ENCODE results near the gene GDF10. TPM values are rescaled to one million over a fixed set of nuclear protein-coding genes. Genes with fewer than 3 reads are reported as not detected.
A peak's percentile ranks its signal among the peaks of the same experiment; 100 is the strongest.

GDF10 gene
- total and polyA plus RNA-seq, 4 donors = 0.10 to 27.5 (median 3.8) TPM; not detected in 1

GRCh38 chr10:47336387-47337134 lies 36.6 kb downstream of the GDF10 start:
- Histone ChIP-seq H3K9me3 (ENCODE audit: control insufficient read depth, low read length) (no peaks in the 10 kb centered on the region), H3K27me3 (ENCODE audit: control insufficient read depth in 1 of 2, insufficient read depth in 2 of 2, low read length in 1 of 2) (no peaks in the 10 kb centered on the region), H3K4me1 (ENCODE audit: control insufficient read depth in 1 of 2, insufficient read depth in 2 of 2, low read length in 2 of 2) (no peaks in the 10 kb centered on the region), H3K36me3 (ENCODE audit: control insufficient read depth in 1 of 2, insufficient read depth in 2 of 2, low read length in 1 of 2) (no peaks in the 10 kb centered on the region), H3K4me3 (ENCODE audit: low read length in 2 of 2) (no peak overlapping the region), H3K27ac (ENCODE audit: low read depth in 1 of 2, low read length in 2 of 2) (no peak overlapping the region)
- intact Hi-C loops (cut with DNase I) = no loop called here
- 39 to 49% methylated on average over 15 of the region's 15 CpGs for WGBS, 2 donors
- ATAC-seq (ENCODE audit: low FRiP score) (no peak), DNase-seq (peak; percentile 41 to 45)

GRCh38 chr10:47337310-47337709 lies 37.3 kb downstream of the GDF10 start:
- H3K9me3 ChIP-seq (ENCODE audit: control insufficient read depth, low read length) = no peaks in the 10 kb centered on the region
- 89 to 91% methylated on average over 4 of the region's 4 CpGs for WGBS, 2 donors
- no peaks in the 10 kb centered on the region for H3K4me1 ChIP-seq (ENCODE audit: control insufficient read depth in 1 of 2, insufficient read depth in 2 of 2, low read length in 2 of 2)
- H3K27me3 ChIP-seq (ENCODE audit: control insufficient read depth in 1 of 2, insufficient read depth in 2 of 2, low read length in 1 of 2) = no peaks in the 10 kb centered on the region
- H3K36me3 ChIP-seq (ENCODE audit: control insufficient read depth in 1 of 2, insufficient read depth in 2 of 2, low read length in 1 of 2) = no peaks in the 10 kb centered on the region
- H3K4me3 ChIP-seq (ENCODE audit: low read length in 2 of 2) = no peak overlapping the region
- peak in 1 of 2 donors; percentile 12 for DNase-seq
- no peak overlapping the region for H3K27ac ChIP-seq (ENCODE audit: low read depth in 1 of 2, low read length in 2 of 2)
- intact Hi-C loops (cut with DNase I) = no loop called here
- no peak for ATAC-seq (ENCODE audit: low FRiP score)

- WGBS, 2 donors = 90 to 93% methylated on average over 8 of the region's 8 CpGs
These were observed 39.3 kb downstream of the GDF10 start for GRCh38 chr10:47339186-47339735.

GRCh38 chr10:47339759-47340607 lies 40.0 kb downstream of the GDF10 start:
- Histone ChIP-seq H3K36me3 (ENCODE audit: control insufficient read depth in 1 of 2, insufficient read depth in 2 of 2, low read length in 1 of 2) (no peaks in the 10 kb centered on the region), H3K27ac (ENCODE audit: low read depth in 1 of 2, low read length in 2 of 2) (no peak overlapping the region), H3K27me3 (ENCODE audit: control insufficient read depth in 1 of 2, insufficient read depth in 2 of 2, low read length in 1 of 2) (no peaks in the 10 kb centered on the region), H3K9me3 (ENCODE audit: control insufficient read depth, low read length) (no peaks in the 10 kb centered on the region), H3K4me3 (ENCODE audit: low read length in 2 of 2) (no peak overlapping the region), H3K4me1 (ENCODE audit: control insufficient read depth in 1 of 2, insufficient read depth in 2 of 2, low read length in 2 of 2) (no peaks in the 10 kb centered on the region)
- DNase-seq (peak in 1 of 2 donors; percentile 59), ATAC-seq (ENCODE audit: low FRiP score) (peak; percentile 47)
- intact Hi-C loops (cut with DNase I) = loop anchor here in 1 of 2 donors (2.0 kb wide), 1 partner anchor 315 kb away; no protein-coding TSS in a partner anchor
- 86 to 92% methylated on average over 15 of the region's 15 CpGs for WGBS, 2 donors

More at GRCh38 chr10:47339186-47339735, 39.3 kb downstream of the GDF10 start:
- no peak overlapping the region for H3K4me3 ChIP-seq (ENCODE audit: low read length in 2 of 2)
- ATAC-seq (ENCODE audit: low FRiP score) = no peak
- H3K36me3 ChIP-seq (ENCODE audit: control insufficient read depth in 1 of 2, insufficient read depth in 2 of 2, low read length in 1 of 2) = no peaks in the 10 kb centered on the region
- no peaks in the 10 kb centered on the region for H3K4me1 ChIP-seq (ENCODE audit: control insufficient read depth in 1 of 2, insufficient read depth in 2 of 2, low read length in 2 of 2)
- DNase-seq = peak in 1 of 2 donors; percentile 67
- no peaks in the 10 kb centered on the region for H3K27me3 ChIP-seq (ENCODE audit: control insufficient read depth in 1 of 2, insufficient read depth in 2 of 2, low read length in 1 of 2)
- intact Hi-C loops (cut with DNase I) = no loop called here
- no peaks in the 10 kb centered on the region for H3K9me3 ChIP-seq (ENCODE audit: control insufficient read depth, low read length)
- H3K27ac ChIP-seq (ENCODE audit: low read depth in 1 of 2, low read length in 2 of 2) = no peak overlapping the region

- no peak overlapping the region for H3K4me3 ChIP-seq (ENCODE audit: low read length in 2 of 2)
- H3K36me3 ChIP-seq (ENCODE audit: control insufficient read depth in 1 of 2, insufficient read depth in 2 of 2, low read length in 1 of 2) = no peaks in the 10 kb centered on the region
- DNase-seq (peak; percentile 67 to 89), ATAC-seq (ENCODE audit: low FRiP score) (peak; percentile 74)
- WGBS, 2 donors = 69 to 72% methylated on average over 5 of the region's 5 CpGs
- no peaks in the 10 kb centered on the region for H3K27me3 ChIP-seq (ENCODE audit: control insufficient read depth in 1 of 2, insufficient read depth in 2 of 2, low read length in 1 of 2)
- H3K4me1 ChIP-seq (ENCODE audit: control insufficient read depth in 1 of 2, insufficient read depth in 2 of 2, low read length in 2 of 2) = no peaks in the 10 kb centered on the region
- H3K9me3 ChIP-seq (ENCODE audit: control insufficient read depth, low read length) = no peaks in the 10 kb centered on the region
- H3K27ac ChIP-seq (ENCODE audit: low read depth in 1 of 2, low read length in 2 of 2) = no peak overlapping the region
- intact Hi-C loops (cut with DNase I) = loop anchor here in 1 of 2 donors (2.0 kb wide), 1 partner anchor 316 kb away; no protein-coding TSS in a partner anchor
These were observed 40.7 kb downstream of the GDF10 start for GRCh38 chr10:47340608-47341170.

- Histone ChIP-seq H3K4me3 (ENCODE audit: low read length in 2 of 2) (no peak overlapping the region), H3K36me3 (ENCODE audit: control insufficient read depth in 1 of 2, insufficient read depth in 2 of 2, low read length in 1 of 2) (no peaks in the 10 kb centered on the region), H3K27ac (ENCODE audit: low read depth in 1 of 2, low read length in 2 of 2) (no peak overlapping the region), H3K9me3 (ENCODE audit: control insufficient read depth, low read length) (no peaks in the 10 kb centered on the region), H3K27me3 (ENCODE audit: control insufficient read depth in 1 of 2, insufficient read depth in 2 of 2, low read length in 1 of 2) (no peaks in the 10 kb centered on the region), H3K4me1 (ENCODE audit: control insufficient read depth in 1 of 2, insufficient read depth in 2 of 2, low read length in 2 of 2) (no peaks in the 10 kb centered on the region)
- WGBS, 2 donors = 90 to 91% methylated on average over 13 of the region's 13 CpGs
- DNase-seq = peak in 1 of 2 donors; percentile 24
- no peak for ATAC-seq (ENCODE audit: low FRiP score)
- intact Hi-C loops (cut with DNase I) = no loop called here
These were observed 45.2 kb downstream of the GDF10 start for GRCh38 chr10:47344996-47345870.

GRCh38 chr10:47346581-47347302 lies 46.7 kb downstream of the GDF10 start:
- Histone ChIP-seq H3K27ac (ENCODE audit: low read depth in 1 of 2, low read length in 2 of 2) (no peak overlapping the region), H3K4me3 (ENCODE audit: low read length in 2 of 2) (no peak overlapping the region), H3K36me3 (ENCODE audit: control insufficient read depth in 1 of 2, insufficient read depth in 2 of 2, low read length in 1 of 2) (no peaks in the 10 kb centered on the region), H3K4me1 (ENCODE audit: control insufficient read depth in 1 of 2, insufficient read depth in 2 of 2, low read length in 2 of 2) (no peaks in the 10 kb centered on the region), H3K27me3 (ENCODE audit: control insufficient read depth in 1 of 2, insufficient read depth in 2 of 2, low read length in 1 of 2) (no peaks in the 10 kb centered on the region), H3K9me3 (ENCODE audit: control insufficient read depth, low read length) (no peaks in the 10 kb centered on the region)
- DNase-seq (peak in 1 of 2 donors; percentile 55), ATAC-seq (ENCODE audit: low FRiP score) (no peak)
- WGBS, 2 donors = 87% methylated on average over 13 of the region's 13 CpGs
- intact Hi-C loops (cut with DNase I) = no loop called here
